Esophagus muscularis mucosa (tissue), 4 donors: ENCODE data around the gene POFUT1.

Experiments used
- EP300 ChIP-seq: sonication (generic); formaldehyde crosslinking; IDR thresholded peaks from one replicate; pipeline ENCODE4 v1.6.1; 2017; ENCODE audit warnings: antibody characterized with exemption
- POLR2A ChIP-seq: fragments of 450-650 bp; IDR thresholded peaks from one replicate; pipeline ENCODE4 v1.6.1; 2017; ENCODE audit warnings: antibody characterized with exemption, moderate library complexity, mild to moderate bottlenecking, low read depth
- POLR2AphosphoS5 ChIP-seq, 2 donors: sonication (generic); formaldehyde crosslinking; IDR thresholded peaks; one replicate each; pipeline ENCODE4 v1.6.1; 2017; ENCODE audit warnings: antibody characterized with exemption in 2 of 2
- TF ChIP-seq, protein P1 (sequence below), 3 experiments: fragments of 200-600 bp in 2 of 3; fragments of 450-650 bp in 1 of 3; sonication (generic) in 2 of 3; IDR thresholded peaks; one replicate each; pipeline ENCODE4 v1.5.1; 2017 to 2019; ENCODE audit warnings: antibody characterized with exemption in 3 of 3, mild to moderate bottlenecking in 2 of 3, moderate library complexity in 1 of 3

GRCh38 chr20:32158943-32159660 lies 48.6 kb upstream of the POFUT1 start:
- TF ChIP-seq, protein P1, sequence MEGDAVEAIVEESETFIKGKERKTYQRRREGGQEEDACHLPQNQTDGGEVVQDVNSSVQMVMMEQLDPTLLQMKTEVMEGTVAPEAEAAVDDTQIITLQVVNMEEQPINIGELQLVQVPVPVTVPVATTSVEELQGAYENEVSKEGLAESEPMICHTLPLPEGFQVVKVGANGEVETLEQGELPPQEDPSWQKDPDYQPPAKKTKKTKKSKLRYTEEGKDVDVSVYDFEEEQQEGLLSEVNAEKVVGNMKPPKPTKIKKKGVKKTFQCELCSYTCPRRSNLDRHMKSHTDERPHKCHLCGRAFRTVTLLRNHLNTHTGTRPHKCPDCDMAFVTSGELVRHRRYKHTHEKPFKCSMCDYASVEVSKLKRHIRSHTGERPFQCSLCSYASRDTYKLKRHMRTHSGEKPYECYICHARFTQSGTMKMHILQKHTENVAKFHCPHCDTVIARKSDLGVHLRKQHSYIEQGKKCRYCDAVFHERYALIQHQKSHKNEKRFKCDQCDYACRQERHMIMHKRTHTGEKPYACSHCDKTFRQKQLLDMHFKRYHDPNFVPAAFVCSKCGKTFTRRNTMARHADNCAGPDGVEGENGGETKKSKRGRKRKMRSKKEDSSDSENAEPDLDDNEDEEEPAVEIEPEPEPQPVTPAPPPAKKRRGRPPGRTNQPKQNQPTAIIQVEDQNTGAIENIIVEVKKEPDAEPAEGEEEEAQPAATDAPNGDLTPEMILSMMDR (IDR thresholded peaks at IDR 0.05): no peak
- TF ChIP-seq POLR2AphosphoS5 (IDR thresholded peaks at IDR 0.05) (no peak), POLR2A (no peak), EP300 (no peak)
